A673 (cell line): ENCODE results near the gene ZNF771. TPM values are rescaled to one million over a fixed set of nuclear protein-coding genes. Genes with fewer than 3 reads are reported as not detected.

Source experiments
- BruUV-seq: library from RNA; stranded (reverse); fragments of 400-500 nt; replicated peaks from 2 replicates; lab custom pipeline; 2021; lab: Mats Ljungman, UMichigan
- CTCF ChIA-PET: fragments of 300-600 bp; sonication (Branson Sonifier 250); formaldehyde crosslinking; loops from one replicate; lab custom pipeline; 2022; ENCODE audit warnings: antibody characterized with exemption; lab: Charles Lee
- POLR2A ChIA-PET: fragments of 300-600 bp; sonication (Branson Sonifier 250); formaldehyde crosslinking; loops from one replicate; lab custom pipeline; 2022; ENCODE audit warnings: antibody characterized with exemption; ENCODE audit not compliant: low non-redundant PET; lab: Charles Lee
- DNase-seq: peaks from one replicate; pipeline ENCODE4 v3.0.0-alpha.2; 2015; ENCODE audit warnings: low spot score
- H3K27ac ChIP-seq: fragments of 200-600 bp; sonication (generic); 2 replicates; pipeline ENCODE4 v1.5.1; 2016; ENCODE audit warnings: mixed run types, low read depth, mild to moderate bottlenecking, mixed read lengths, antibody characterized with exemption, low read length; ENCODE audit not compliant: poor library complexity, severe bottlenecking
- H3K27me3 ChIP-seq: fragments of 200-600 bp; sonication (generic); replicated peaks from 2 replicates; pipeline ENCODE4 v1.6.1; 2017; ENCODE audit warnings: mixed run types, low read depth, mild to moderate bottlenecking, mixed read lengths, antibody characterized with exemption, low read length; ENCODE audit not compliant: insufficient read depth, poor library complexity
- H3K36me3 ChIP-seq: fragments of 200-600 bp; sonication (generic); 2 replicates; pipeline ENCODE4 v1.6.1; 2016; ENCODE audit warnings: mixed run types, mild to moderate bottlenecking, mixed read lengths, antibody characterized with exemption, low read length; ENCODE audit not compliant: insufficient read depth, poor library complexity, severe bottlenecking
- H3K4me1 ChIP-seq: fragments of 200-600 bp; sonication (generic); 2 replicates; pipeline ENCODE4 v1.6.1; 2017; ENCODE audit warnings: mixed run types, mild to moderate bottlenecking, mixed read lengths, antibody characterized with exemption, low read length; ENCODE audit not compliant: insufficient read depth, poor library complexity, severe bottlenecking
- H3K4me3 ChIP-seq: fragments of 200-600 bp; sonication (generic); 2 replicates; pipeline ENCODE4 v1.5.1; 2016; ENCODE audit warnings: low read depth, mixed run types, mild to moderate bottlenecking, mixed read lengths, low read length; ENCODE audit not compliant: poor library complexity, severe bottlenecking
- H3K9me3 ChIP-seq: fragments of 200-600 bp; sonication (generic); 2 replicates; pipeline ENCODE4 v1.6.1; 2016; ENCODE audit warnings: mixed run types, low read depth, mild to moderate bottlenecking, mixed read lengths, antibody characterized with exemption, low read length; ENCODE audit not compliant: poor library complexity, severe bottlenecking
- CTCF ChIP-seq: fragments of 300-800, 200-600 bp; sonication (generic); conservative IDR thresholded peaks from 2 replicates; pipeline ENCODE4 v1.5.1; 2017; ENCODE audit warnings: low read depth, mild to moderate bottlenecking, antibody characterized with exemption, low read length, moderate library complexity, mixed read lengths
- EZH2 ChIP-seq: fragments of 200-600 bp; sonication (generic); IDR thresholded peaks from 2 replicates; pipeline ENCODE4 v1.6.1; 2017; ENCODE audit warnings: borderline replicate concordance, low read depth, mild to moderate bottlenecking, mixed read lengths, antibody characterized with exemption, low read length; ENCODE audit not compliant: poor library complexity, severe bottlenecking
- intact Hi-C: fragments of 100-400 bp; cut with micrococcal nuclease; formaldehyde crosslinking; loops from one replicate; pipeline ENCODE4 v1.10.0; 2022; ENCODE audit not compliant: unreplicated experiment
- total RNA-seq: library from RNA; stranded (reverse); gene quantifications from 2 replicates; pipeline ENCODE4 v1.2.3, GENCODE V29; 2021

The ZNF771 gene
- total RNA-seq, 1 experiment from 2014 or later: 22.2 TPM

- intact Hi-C loops: loop anchor here (5.0 kb wide), 1 partner anchor 37 kb away; the partner anchor contains the start of gene ZNF771
- DNase-seq: no peak
- peak overlapping the region; percentile 94 for H3K4me3 ChIP-seq
- H3K27ac ChIP-seq: peak overlapping the region; percentile 83
- no peak for TF ChIP-seq EZH2
- no peak for TF ChIP-seq CTCF
- peaks cover 8% of the 10 kb centered on the region for H3K4me1 ChIP-seq
- no peaks in the 10 kb centered on the region for H3K27me3 ChIP-seq
- BruUV-seq: no TSS peak
- no peaks in the 10 kb centered on the region for H3K9me3 ChIP-seq
- POLR2A ChIA-PET: no interaction called here
- CTCF ChIA-PET: no interaction called here
- H3K36me3 ChIP-seq: peaks cover 18% of the 10 kb centered on the region
Observed at GRCh38 chr16:30369938-30370455, 37.4 kb upstream of the ZNF771 start.

GRCh38 chr16:30370456-30371247, 36.8 kb upstream of the ZNF771 start, which contains the start of gene TBC1D10B:
Gene TBC1D10B, minus strand, starts transcription at chr16:30370494. Its CDS starts 311 bp downstream, at chr16:30370183.
- BruUV-seq: no TSS peak
- Histone ChIP-seq H3K27me3 (no peaks in the 10 kb centered on the region), H3K36me3 (peaks cover 11% of the 10 kb centered on the region), H3K4me1 (peaks cover 8% of the 10 kb centered on the region), H3K27ac (peak within 1 kb of the TSS; percentile 84), H3K9me3 (no peaks in the 10 kb centered on the region), H3K4me3 (peak within 1 kb of the TSS; percentile 94)
- intact Hi-C loops: loop anchor here (5.0 kb wide), 1 partner anchor 37 kb away; the partner anchor contains the start of gene ZNF771
- peak; percentile 100 for DNase-seq
- ChIA-PET CTCF (interaction anchor here (1.2 kb wide), 2 partner anchors 39 to 59 kb away, joined by 5 read pairs; partner anchors contain the start of gene DCTPP1), POLR2A (interaction anchor here (0.9 kb wide), 1 partner anchor 36 kb away, joined by 4 read pairs; no protein-coding TSS in a partner anchor)
- no peak; the same call in 1 of the 2 replicates for TF ChIP-seq CTCF
- TF ChIP-seq EZH2: no peak

- H3K27me3 ChIP-seq: no peaks in the 10 kb centered on the region
- ChIA-PET CTCF (interaction anchor here (1.2 kb wide), 2 partner anchors 38 to 58 kb away, joined by 5 read pairs; partner anchors contain the start of gene DCTPP1), POLR2A (interaction anchor here (0.9 kb wide), 1 partner anchor 35 kb away, joined by 4 read pairs; no protein-coding TSS in a partner anchor)
- peak overlapping the region; percentile 41 for H3K4me3 ChIP-seq
- no peak for DNase-seq
- TF ChIP-seq CTCF (no peak), EZH2 (no peak)
- H3K9me3 ChIP-seq: no peaks in the 10 kb centered on the region
- peak overlapping the region; percentile 84 for H3K27ac ChIP-seq
- peaks cover 8% of the 10 kb centered on the region for H3K4me1 ChIP-seq
- BruUV-seq: no TSS peak
- H3K36me3 ChIP-seq: peaks cover 6% of the 10 kb centered on the region
- intact Hi-C loops: loop anchor here (5.0 kb wide), 1 partner anchor 36 kb away; the partner anchor contains the start of gene ZNF771
Observed at GRCh38 chr16:30371248-30371816, 36.1 kb upstream of the ZNF771 start.
